GM18499 (cell line): Measurements from ENCODE around the gene CD7.

Experiments
- ATAC-seq: cut with Tn5 transposase; IDR thresholded peaks from one replicate; pipeline ENCODE4 v1.9.1; 2021; ENCODE audit warnings: moderate number of reproducible peaks; ENCODE audit not compliant: insufficient read depth, unreplicated experiment

Gene CD7

GRCh38 chr17:82267575-82268379 lies 49.6 kb downstream of the CD7 start:
- no peak for ATAC-seq

- ATAC-seq = no peak
Observed at GRCh38 chr17:82266142-82266541, 51.3 kb downstream of the CD7 start.
